HG02981 (cell line): ENCODE data around the gene CEACAM18.
"Not testable (repeated sequence)": the region's sequence is repeated elsewhere in the genome, so short reads cannot be mapped to it uniquely, and the experiment has no call there.

Experiments
- ATAC-seq: cut with Tn5 transposase; IDR thresholded peaks from one replicate; pipeline ENCODE4 v1.9.1; 2021; ENCODE audit warnings: mild to moderate bottlenecking, moderate library complexity; ENCODE audit not compliant: unreplicated experiment

The CEACAM18 gene

GRCh38 chr19:51460164-51460992, 18.0 kb upstream of the CEACAM18 start:
- no peak for ATAC-seq

GRCh38 chr19:51461723-51462161, 16.6 kb upstream of the CEACAM18 start:
- no peak for ATAC-seq

GRCh38 chr19:51462276-51462675, 16.1 kb upstream of the CEACAM18 start:
- no peak for ATAC-seq

- ATAC-seq = no peak
Measured at GRCh38 chr19:51462681-51463080, 15.7 kb upstream of the CEACAM18 start.

- ATAC-seq = not testable (repeated sequence)
Measured at GRCh38 chr19:51463976-51464581, 14.3 kb upstream of the CEACAM18 start.

- ATAC-seq = no peak
Measured at GRCh38 chr19:51466723-51467122, 11.6 kb upstream of the CEACAM18 start.

GRCh38 chr19:51467864-51468544, 10.3 kb upstream of the CEACAM18 start:
- ATAC-seq = no peak

GRCh38 chr19:51468545-51468920, 9.8 kb upstream of the CEACAM18 start:
- no peak for ATAC-seq

GRCh38 chr19:51469162-51469561, 9.2 kb upstream of the CEACAM18 start:
- ATAC-seq = no peak

- no peak for ATAC-seq
Measured at GRCh38 chr19:51469629-51470028, 8.7 kb upstream of the CEACAM18 start.

- ATAC-seq = no peak
Measured at GRCh38 chr19:51470966-51471365, 7.4 kb upstream of the CEACAM18 start.

GRCh38 chr19:51471527-51471926, 6.8 kb upstream of the CEACAM18 start:
- no peak for ATAC-seq

GRCh38 chr19:51472607-51473006, 5.7 kb upstream of the CEACAM18 start:
- no peak for ATAC-seq

GRCh38 chr19:51473009-51473707, 5.2 kb upstream of the CEACAM18 start:
- ATAC-seq = no peak

GRCh38 chr19:51476164-51476563, 2.2 kb upstream of the CEACAM18 start:
- no peak for ATAC-seq

GRCh38 chr19:51477344-51477743, 995 bp upstream of the CEACAM18 start:
- ATAC-seq = no peak

GRCh38 chr19:51479531-51480331, 1.4 kb downstream of the CEACAM18 start:
- ATAC-seq = no peak

- no peak for ATAC-seq
Measured at GRCh38 chr19:51480590-51480989, 2.3 kb downstream of the CEACAM18 start.

GRCh38 chr19:51485960-51486660, 7.8 kb downstream of the CEACAM18 start:
- no peak for ATAC-seq

GRCh38 chr19:51488491-51488890, 10.2 kb downstream of the CEACAM18 start:
- no peak for ATAC-seq
